Measurements from ENCODE around the gene FARP1.

The FARP1 gene

GRCh38 chr13:98489446-98490194 lies 346.7 kb downstream of the FARP1 start:
- no peak for DNase-seq (ENCODE audit: low read depth)
- H3K4me3 ChIP-seq (replicated peaks; ENCODE audit: low read depth, low read length) = no peak overlapping the region
- TF ChIP-seq CTCF (IDR thresholded peaks at IDR 0.05; ENCODE audit: low read length, missing control alignments) = no peak

GRCh38 chr13:98490195-98490836 lies 347.4 kb downstream of the FARP1 start:
- no peak for DNase-seq (ENCODE audit: low read depth)
- H3K4me3 ChIP-seq (replicated peaks; ENCODE audit: low read depth, low read length) = no peak overlapping the region

GRCh38 chr13:98490866-98491265 lies 348.0 kb downstream of the FARP1 start:
- DNase-seq (ENCODE audit: low read depth) = no peak
- no peak overlapping the region for H3K4me3 ChIP-seq (replicated peaks; ENCODE audit: low read depth, low read length)
- TF ChIP-seq CTCF (IDR thresholded peaks at IDR 0.05; ENCODE audit: low read length, missing control alignments) = no peak

More at GRCh38 chr13:98490195-98490836, 347.4 kb downstream of the FARP1 start:
- no peak for TF ChIP-seq CTCF (IDR thresholded peaks at IDR 0.05; ENCODE audit: low read length, missing control alignments)

GRCh38 chr13:98492335-98493041 lies 349.6 kb downstream of the FARP1 start:
- no peak for DNase-seq (ENCODE audit: low read depth)
- no peak for TF ChIP-seq CTCF (IDR thresholded peaks at IDR 0.05; ENCODE audit: low read length, missing control alignments)
- no peak overlapping the region for H3K4me3 ChIP-seq (replicated peaks; ENCODE audit: low read depth, low read length)

GRCh38 chr13:98493042-98493712 lies 350.3 kb downstream of the FARP1 start:
- no peak for TF ChIP-seq CTCF (IDR thresholded peaks at IDR 0.05; ENCODE audit: low read length, missing control alignments)
- no peak overlapping the region for H3K4me3 ChIP-seq (replicated peaks; ENCODE audit: low read depth, low read length)
- no peak for DNase-seq (ENCODE audit: low read depth)

GRCh38 chr13:98494769-98495168 lies 351.9 kb downstream of the FARP1 start:
- DNase-seq (ENCODE audit: low read depth) = no peak
- no peak for TF ChIP-seq CTCF (IDR thresholded peaks at IDR 0.05; ENCODE audit: low read length, missing control alignments)
- no peak overlapping the region for H3K4me3 ChIP-seq (replicated peaks; ENCODE audit: low read depth, low read length)
